GM21825 (cell line): ENCODE data around the gene ETFBKMT.
"Not testable (repeated sequence)": the region's sequence is repeated elsewhere in the genome, so short reads cannot be mapped to it uniquely, and the experiment has no call there.

Experiments
- ATAC-seq: cut with Tn5 transposase; IDR thresholded peaks from one replicate; pipeline ENCODE4 v1.9.1; 2021; ENCODE audit warnings: mild to moderate bottlenecking, moderate library complexity; ENCODE audit not compliant: unreplicated experiment

The ETFBKMT gene

GRCh38 chr12:31655208-31655607 lies 4.3 kb upstream of the ETFBKMT start:
- ATAC-seq, result no peak

GRCh38 chr12:31655792-31656191 lies 3.7 kb upstream of the ETFBKMT start:
- ATAC-seq, result no peak

- no peak for ATAC-seq
Measured at GRCh38 chr12:31658471-31659086, 909 bp upstream of the ETFBKMT start.

- no peak for ATAC-seq
Measured at GRCh38 chr12:31662176-31662849, 2.8 kb downstream of the ETFBKMT start.

- no peak for ATAC-seq
Measured at GRCh38 chr12:31663576-31663975, 4.1 kb downstream of the ETFBKMT start.

GRCh38 chr12:31664038-31664437 lies 4.5 kb downstream of the ETFBKMT start:
- ATAC-seq, result no peak

- no peak for ATAC-seq
Measured at GRCh38 chr12:31669020-31669419, 9.5 kb downstream of the ETFBKMT start.

GRCh38 chr12:31669582-31669981 lies 10.1 kb downstream of the ETFBKMT start:
- not testable (repeated sequence) for ATAC-seq

GRCh38 chr12:31672521-31672920 lies 13.0 kb downstream of the ETFBKMT start:
- ATAC-seq, result no peak

- ATAC-seq, result peak; percentile 86
Measured at GRCh38 chr12:31682136-31682962, 22.9 kb downstream of the ETFBKMT start.

- no peak for ATAC-seq
Measured at GRCh38 chr12:31685801-31686200, 26.3 kb downstream of the ETFBKMT start.

- ATAC-seq, result peak; percentile 74
Measured at GRCh38 chr12:31687101-31687527, 27.6 kb downstream of the ETFBKMT start.

- ATAC-seq, result not testable (repeated sequence)
Measured at GRCh38 chr12:31689921-31690320, 30.4 kb downstream of the ETFBKMT start.

- no peak for ATAC-seq
Measured at GRCh38 chr12:31702047-31702446, 42.6 kb downstream of the ETFBKMT start.

GRCh38 chr12:31705621-31706020 lies 46.1 kb downstream of the ETFBKMT start:
- no peak for ATAC-seq

GRCh38 chr12:31708118-31708517 lies 48.6 kb downstream of the ETFBKMT start:
- ATAC-seq, result not testable (repeated sequence)

- ATAC-seq, result no peak
Measured at GRCh38 chr12:31710021-31710818, 50.7 kb downstream of the ETFBKMT start.

GRCh38 chr12:31712877-31713276 lies 53.4 kb downstream of the ETFBKMT start:
- no peak for ATAC-seq

- ATAC-seq, result no peak
Measured at GRCh38 chr12:31714406-31715271, 55.2 kb downstream of the ETFBKMT start.

- peak; percentile 85 for ATAC-seq
Measured at GRCh38 chr12:31715283-31715825, 55.9 kb downstream of the ETFBKMT start.
